ENCODE results near the gene PRSS50. TPM values are rescaled to one million over a fixed set of nuclear protein-coding genes. Genes with fewer than 3 reads are reported as not detected.
A peak's percentile ranks its signal among the peaks of the same experiment; 100 is the strongest.

Gene PRSS50
- total RNA-seq, 6 donors from 2014 or later, result 0.10 to 4.2 (median 0.40) TPM

GRCh38 chr3:46693038-46693891 is 24.4 kb downstream of the PRSS50 start, which contains the start of gene ALS2CL:
TSS of gene ALS2CL (minus strand) at chr3:46693679. CDS start at chr3:46689440, 4,239 bp downstream.
- Histone ChIP-seq H3K9me3 (no peaks in the 10 kb centered on the region), H3K4me3 (peak within 1 kb of the TSS; percentile 60 to 78 (median 70)), H3K27me3 (no peaks in the 10 kb centered on the region), H3K36me3 (peaks cover 0 to 7% (median 2%) of the 10 kb centered on the region in 4 donors), H3K27ac (peak within 1 kb of the TSS; percentile 93 to 96 (median 94)), H3K4me1 (peaks cover 67 to 75% (median 71%) of the 10 kb centered on the region in 4 donors)
- DNase-seq (peak; percentile 84 to 93), ATAC-seq (ENCODE audit: low FRiP score in 2 of 2) (peak; percentile 66 to 73)
- TF ChIP-seq POLR2A (IDR thresholded peaks at IDR 0.05), result peak in 3 of 4 donors; percentile 62 to 92 (median 82)
- TF ChIP-seq, protein P1, sequence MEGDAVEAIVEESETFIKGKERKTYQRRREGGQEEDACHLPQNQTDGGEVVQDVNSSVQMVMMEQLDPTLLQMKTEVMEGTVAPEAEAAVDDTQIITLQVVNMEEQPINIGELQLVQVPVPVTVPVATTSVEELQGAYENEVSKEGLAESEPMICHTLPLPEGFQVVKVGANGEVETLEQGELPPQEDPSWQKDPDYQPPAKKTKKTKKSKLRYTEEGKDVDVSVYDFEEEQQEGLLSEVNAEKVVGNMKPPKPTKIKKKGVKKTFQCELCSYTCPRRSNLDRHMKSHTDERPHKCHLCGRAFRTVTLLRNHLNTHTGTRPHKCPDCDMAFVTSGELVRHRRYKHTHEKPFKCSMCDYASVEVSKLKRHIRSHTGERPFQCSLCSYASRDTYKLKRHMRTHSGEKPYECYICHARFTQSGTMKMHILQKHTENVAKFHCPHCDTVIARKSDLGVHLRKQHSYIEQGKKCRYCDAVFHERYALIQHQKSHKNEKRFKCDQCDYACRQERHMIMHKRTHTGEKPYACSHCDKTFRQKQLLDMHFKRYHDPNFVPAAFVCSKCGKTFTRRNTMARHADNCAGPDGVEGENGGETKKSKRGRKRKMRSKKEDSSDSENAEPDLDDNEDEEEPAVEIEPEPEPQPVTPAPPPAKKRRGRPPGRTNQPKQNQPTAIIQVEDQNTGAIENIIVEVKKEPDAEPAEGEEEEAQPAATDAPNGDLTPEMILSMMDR (IDR thresholded peaks at IDR 0.05), result peak in 1 of 6 experiments; percentile 16
- TF ChIP-seq EP300 (IDR thresholded peaks at IDR 0.05), result peak in 1 of 4 donors; percentile 20
- TF ChIP-seq POLR2AphosphoS5 (IDR thresholded peaks at IDR 0.05), result peak; percentile 70 to 83
- WGBS, 2 donors, result 1 to 2% methylated on average over 5 to 35 of the region's 71 CpGs

DNA sequence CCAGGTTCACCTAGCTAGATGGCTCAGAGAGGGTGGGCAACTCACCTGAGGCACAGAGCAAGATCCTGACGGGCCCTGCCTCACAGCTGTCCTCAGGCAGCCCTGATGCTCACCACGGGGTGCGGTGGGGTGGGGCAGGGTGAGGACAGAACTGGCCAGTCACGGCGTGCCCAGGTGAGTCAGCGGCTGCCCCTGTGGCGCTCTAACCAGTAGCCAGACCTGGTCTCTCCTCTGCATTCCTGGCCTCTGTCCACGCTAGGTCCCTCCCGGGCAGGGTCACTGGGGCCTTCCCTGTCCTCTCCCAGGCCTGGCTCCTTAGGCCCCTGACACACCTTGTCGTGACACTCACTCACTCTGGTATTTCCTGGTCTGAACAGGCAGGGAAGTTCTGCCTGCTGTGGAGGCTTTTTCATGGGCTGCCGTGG is 25.1 kb downstream of the PRSS50 start:
- ATAC-seq (ENCODE audit: low FRiP score in 2 of 2), result peak; percentile 17 to 91
- Histone ChIP-seq H3K27me3 (no peaks in the 10 kb centered on the region), H3K36me3 (peaks cover 0 to 14% (median 8%) of the 10 kb centered on the region in 4 donors), H3K4me3 (peak overlapping the region; percentile 60 to 78 (median 70)), H3K27ac (peak overlapping the region; percentile 93 to 96 (median 94)), H3K9me3 (no peaks in the 10 kb centered on the region), H3K4me1 (peaks cover 67 to 75% (median 71%) of the 10 kb centered on the region in 4 donors)
- TF ChIP-seq EP300 (IDR thresholded peaks at IDR 0.05), result peak in 1 of 4 donors; percentile 69
- peak in 2 of 4 donors; percentile 58 to 60 for TF ChIP-seq POLR2A (IDR thresholded peaks at IDR 0.05)
- TF ChIP-seq, protein P1 (IDR thresholded peaks at IDR 0.05), result no peak
- TF ChIP-seq POLR2AphosphoS5 (IDR thresholded peaks at IDR 0.05), result peak; percentile 56 to 63
- DNase-seq, result peak; percentile 90 to 96
- 8 to 28% methylated on average over 2 to 3 of the region's 11 CpGs for WGBS, 2 donors

- Histone ChIP-seq H3K36me3 (peaks cover 0 to 32% (median 17%) of the 10 kb centered on the region in 4 donors), H3K4me3 (no peak overlapping the region), H3K27ac (peak overlapping the region; percentile 57 to 96 (median 94)), H3K4me1 (peaks cover 51 to 59% (median 55%) of the 10 kb centered on the region in 4 donors), H3K9me3 (no peaks in the 10 kb centered on the region), H3K27me3 (no peaks in the 10 kb centered on the region)
- WGBS, 2 donors, result 27 to 39% methylated on average over 4 to 5 of the region's 5 CpGs
- DNase-seq, result peak in 1 of 2 donors; percentile 69
- TF ChIP-seq EP300 (IDR thresholded peaks at IDR 0.05) (no peak), POLR2AphosphoS5 (IDR thresholded peaks at IDR 0.05) (peak in 1 of 2 donors; percentile 23)
- TF ChIP-seq, protein P1 (IDR thresholded peaks at IDR 0.05), result no peak
- peak in 1 of 2 donors; percentile 13 for ATAC-seq (ENCODE audit: low FRiP score in 2 of 2)
These were observed 26.9 kb downstream of the PRSS50 start for GRCh38 chr3:46690798-46691197.

- DNase-seq (no peak), ATAC-seq (ENCODE audit: low FRiP score in 2 of 2) (no peak)
- peaks cover 2 to 83% (median 54%) of the 10 kb centered on the region in 4 donors for H3K36me3 ChIP-seq
- WGBS, 2 donors, result 94 to 100% methylated on average over 2 to 9 of the region's 9 CpGs
- no peaks in the 10 kb centered on the region for H3K27me3 ChIP-seq
- H3K4me1 ChIP-seq, result peaks cover 3 to 6% (median 5%) of the 10 kb centered on the region in 4 donors
- no peak for TF ChIP-seq POLR2A (IDR thresholded peaks at IDR 0.05)
- TF ChIP-seq EP300 (IDR thresholded peaks at IDR 0.05), result no peak
- TF ChIP-seq, protein P1 (IDR thresholded peaks at IDR 0.05), result no peak
- no peak overlapping the region for H3K27ac ChIP-seq
- H3K9me3 ChIP-seq, result no peaks in the 10 kb centered on the region
- H3K4me3 ChIP-seq, result no peak overlapping the region
These were observed 32.2 kb downstream of the PRSS50 start for GRCh38 chr3:46685446-46685845.
